Left kidney (tissue), 2 donors: ENCODE measurements around the gene RNF213. TPM values are rescaled to one million over a fixed set of nuclear protein-coding genes. Genes with fewer than 3 reads are reported as not detected.
A peak's percentile ranks its signal among the peaks of the same experiment; 100 is the strongest.

Experiments used
- DNase-seq: peaks from one replicate; pipeline ENCODE4 v3.0.0-alpha.2; 2013
- polyA plus RNA-seq: library from polyadenylated mRNA; unstranded; fragments of 120-200 nt; gene quantifications from one replicate; pipeline ENCODE4 v1.2.1, GENCODE V29; 2013; ENCODE audit not compliant: insufficient read length

Gene RNF213
- polyA plus RNA-seq, 1 donor, result 99.9 TPM

GRCh38 chr17:80433916-80434666 is 173.4 kb downstream of the RNF213 start:
- no peak for DNase-seq

GRCh38 chr17:80437532-80437931 is 176.9 kb downstream of the RNF213 start:
- DNase-seq, result no peak

- DNase-seq, result no peak
Measured at GRCh38 chr17:80438806-80439205, 178.2 kb downstream of the RNF213 start.

- DNase-seq, result no peak
Measured at GRCh38 chr17:80439499-80439898, 178.8 kb downstream of the RNF213 start.

GRCh38 chr17:80441133-80441578 is 180.5 kb downstream of the RNF213 start:
- DNase-seq, result peak; percentile 79

DNA sequence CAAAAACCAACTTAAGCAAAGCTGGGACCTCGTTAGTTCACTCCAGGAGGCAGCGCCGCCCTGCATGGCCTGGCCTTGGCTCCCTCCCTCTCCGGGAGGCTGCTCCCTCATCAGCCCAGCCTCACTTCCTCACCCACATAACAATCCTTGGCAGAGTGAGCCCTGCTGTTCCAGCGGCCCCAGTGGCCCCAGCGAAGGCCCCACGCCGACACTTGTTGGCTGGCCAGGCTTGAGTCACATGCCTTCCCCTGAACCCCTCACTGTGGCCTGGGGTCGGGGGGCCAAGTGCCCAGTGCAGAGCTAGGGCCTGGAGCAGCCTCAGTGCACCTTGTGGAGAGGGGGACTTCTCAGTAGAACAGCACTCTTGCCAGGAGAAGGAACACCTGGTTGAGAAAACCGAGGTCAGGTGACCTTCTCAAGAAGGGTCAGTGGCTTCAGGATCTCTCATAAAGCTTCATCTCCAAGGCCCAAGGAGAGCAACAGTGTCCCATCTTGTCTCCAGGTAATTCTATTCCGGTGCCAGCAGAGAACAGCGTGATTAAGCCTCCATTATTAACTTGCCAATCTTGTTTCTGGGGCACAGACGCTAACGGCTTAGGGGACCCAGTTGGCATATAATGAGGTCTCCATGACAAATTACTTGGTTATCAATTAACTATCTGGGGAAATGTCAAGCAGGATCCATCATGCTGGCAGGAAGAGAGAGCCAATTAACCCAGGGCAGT is 181.1 kb downstream of the RNF213 start:
- DNase-seq, result no peak

DNA sequence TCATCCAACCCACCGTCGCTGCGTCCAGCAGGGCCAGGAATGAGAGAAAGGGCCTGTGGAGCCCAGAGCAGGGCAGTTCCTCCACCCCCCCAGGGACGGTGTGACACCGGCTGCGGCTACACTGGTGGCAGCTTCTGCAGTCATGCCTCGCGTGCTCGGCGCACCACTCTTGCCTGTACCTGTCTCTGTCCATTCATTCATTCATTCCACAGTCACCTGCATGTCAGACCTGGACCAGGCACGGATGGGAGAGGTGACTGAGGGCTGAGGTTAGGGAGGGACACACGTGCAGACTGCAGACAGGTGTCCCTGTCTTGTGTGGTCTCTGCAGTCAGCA is 181.6 kb downstream of the RNF213 start:
- no peak for DNase-seq

GRCh38 chr17:80442764-80443163 is 182.1 kb downstream of the RNF213 start:
- no peak for DNase-seq

DNA sequence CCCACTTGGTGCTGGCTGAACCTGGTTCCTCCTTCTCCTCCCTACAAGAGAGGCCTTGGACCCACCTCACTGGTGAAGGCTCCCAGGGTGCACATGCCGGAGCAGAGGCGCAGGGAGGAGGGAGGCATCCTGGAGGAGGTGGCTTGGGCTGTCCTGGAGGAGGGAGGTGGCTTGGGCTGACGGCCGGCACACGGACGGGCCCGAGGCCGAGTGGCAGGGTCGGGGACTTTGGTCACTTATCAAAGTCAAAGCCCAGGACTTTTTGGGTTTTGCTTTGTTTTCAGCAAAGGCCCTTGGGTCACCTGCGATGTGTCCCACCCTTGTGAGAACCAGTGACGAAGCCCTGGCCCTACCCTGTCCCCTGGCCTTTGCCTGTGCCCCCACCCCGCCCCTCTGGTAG is 182.8 kb downstream of the RNF213 start:
- no peak for DNase-seq

- no peak for DNase-seq
Measured at GRCh38 chr17:80443916-80444643, 183.4 kb downstream of the RNF213 start.

GRCh38 chr17:80444644-80444979 is 184.0 kb downstream of the RNF213 start:
- no peak for DNase-seq

DNA sequence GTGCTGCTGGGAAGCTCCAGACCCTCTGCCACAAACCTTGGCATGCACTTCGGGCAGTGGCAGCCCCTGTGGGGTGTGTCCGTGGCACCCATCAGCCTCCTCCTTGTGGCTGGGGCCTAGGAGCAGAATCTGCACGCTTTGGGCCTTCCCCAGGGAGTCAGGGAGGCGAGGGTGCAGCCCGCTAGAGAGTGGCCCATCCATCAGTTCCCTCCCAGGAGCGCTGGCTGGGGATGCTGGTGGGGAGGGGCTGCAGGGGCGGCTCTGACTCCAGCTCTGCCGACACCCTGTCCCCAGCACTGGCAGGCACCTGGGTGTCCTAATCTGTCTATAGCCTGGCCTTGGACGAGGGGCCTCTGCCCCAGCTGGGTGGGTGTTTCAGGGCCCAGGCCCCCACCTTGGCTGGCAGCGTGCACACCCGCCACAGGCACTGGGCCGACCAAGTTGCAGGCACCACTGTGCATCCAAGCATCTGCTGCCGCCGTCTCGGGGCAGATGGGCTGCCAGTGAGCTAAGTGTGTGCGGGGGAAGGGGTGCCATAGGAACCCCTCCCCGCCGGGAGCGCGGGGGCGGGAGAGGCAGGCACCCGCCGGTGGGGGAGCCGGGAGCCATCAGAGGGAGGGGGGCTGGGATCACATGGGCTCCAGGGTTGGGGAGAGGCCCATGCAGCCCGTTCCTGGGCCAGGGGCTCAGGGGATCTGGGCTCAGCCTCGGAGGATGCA is 184.5 kb downstream of the RNF213 start:
- DNase-seq, result no peak

- no peak for DNase-seq
Measured at GRCh38 chr17:80445726-80446110, 185.1 kb downstream of the RNF213 start.

DNA sequence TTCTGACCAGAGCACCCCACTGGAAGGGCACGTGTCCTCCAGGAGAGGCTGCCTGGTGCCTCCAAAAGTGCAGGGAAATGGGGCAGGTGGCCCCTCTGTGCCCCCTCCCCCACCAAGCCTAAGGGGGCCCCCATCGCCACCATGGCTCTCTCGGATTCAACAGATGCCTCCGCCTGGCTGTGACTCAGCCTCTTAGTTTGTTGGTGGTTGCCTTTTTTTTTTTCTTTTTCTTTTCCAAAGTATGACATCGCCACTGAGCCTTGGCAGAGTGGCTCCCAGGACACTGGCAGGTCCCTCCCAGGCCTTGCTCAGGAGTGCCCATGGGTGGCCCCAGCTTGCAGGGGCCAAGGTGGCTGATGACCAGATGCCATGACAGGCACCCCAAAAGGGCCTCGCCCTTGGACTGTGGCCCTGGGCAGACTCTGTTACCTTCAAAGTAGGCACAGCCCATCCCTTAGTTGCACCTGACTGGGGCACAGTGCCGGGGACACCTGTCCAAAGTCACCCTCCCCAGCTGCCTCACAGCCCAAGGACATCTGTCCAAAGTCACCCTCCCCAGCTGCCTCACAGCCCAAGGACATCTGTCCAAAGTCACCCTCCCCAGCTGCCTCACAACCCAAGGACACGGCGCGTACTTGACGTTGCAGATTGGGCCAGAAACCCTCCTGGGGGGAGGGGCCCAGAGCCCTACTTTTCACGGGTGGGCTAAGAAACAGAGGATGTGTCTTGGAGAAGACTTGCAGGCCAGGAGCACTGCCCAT is 186.2 kb downstream of the RNF213 start:
- DNase-seq, result no peak

DNA sequence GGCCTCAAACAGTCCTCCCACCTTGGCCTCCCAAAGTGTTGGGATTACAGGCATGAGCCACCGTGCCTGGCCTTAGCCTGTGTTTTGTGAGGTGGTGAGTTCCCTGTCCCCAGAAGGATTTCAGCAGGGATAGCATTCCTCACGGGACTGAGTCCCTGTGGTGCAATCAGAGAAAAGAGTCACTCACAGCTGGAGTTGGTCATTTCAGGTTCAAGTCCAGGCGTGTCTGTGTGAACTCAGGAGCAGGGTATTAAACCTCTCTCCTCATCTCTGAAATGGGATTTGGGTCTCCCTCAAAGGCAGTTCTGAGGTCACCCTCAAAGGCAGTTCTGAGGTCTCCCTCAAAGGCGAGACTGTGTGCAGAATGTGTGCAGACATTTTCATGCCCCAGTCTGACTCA is 187.1 kb downstream of the RNF213 start:
- no peak for DNase-seq

Other genes with a start within 250 kb of the RNF213 start
- 33.1 TPM for gene TBC1D16, start 225.0 kb upstream of the RNF213 start, polyA plus RNA-seq
- gene CCDC40, start 224.2 kb upstream of the RNF213 start, polyA plus RNA-seq, result 21.5 TPM
- 33.3 TPM for gene GAA, start 159.3 kb upstream of the RNF213 start, polyA plus RNA-seq
- 106 TPM for gene EIF4A3, start 113.7 kb upstream of the RNF213 start, polyA plus RNA-seq
- gene CARD14, start 90.8 kb upstream of the RNF213 start, polyA plus RNA-seq, result 2.2 TPM
- gene SGSH, start 40.5 kb upstream of the RNF213 start, polyA plus RNA-seq, result 41.8 TPM
- gene SLC26A11, start 40.4 kb upstream of the RNF213 start, polyA plus RNA-seq, result 27.2 TPM
- gene ENDOV, start 154.3 kb downstream of the RNF213 start, polyA plus RNA-seq, result 42.7 TPM
- 1.00 TPM for gene NPTX1, start 215.8 kb downstream of the RNF213 start, polyA plus RNA-seq